CD14-positive monocyte (primary cell): Measurements from ENCODE around the gene ITGAX. TPM values are rescaled to one million over a fixed set of nuclear protein-coding genes. Genes with fewer than 3 reads are reported as not detected.

Experiments used
- DNase-seq, 3 donors: peaks; one replicate each; pipeline ENCODE4 v3.0.0-alpha.2; 2011 to 2022
- H2AFZ ChIP-seq: 2 replicates; pipeline ENCODE4 v1.6.0; 2012; ENCODE audit warnings: mild to moderate bottlenecking, low read depth, low read length, inconsistent platforms; ENCODE audit not compliant: insufficient read depth, poor library complexity, severe bottlenecking
- H3K27ac ChIP-seq, 2 donors: 1 replicate in 1 of 2; 2 replicates in 1 of 2; pipeline ENCODE4 v1.5.1; 2012 to 2013; ENCODE audit warnings: low read length in 2 of 2, control low read depth in 1 of 2, inconsistent platforms in 1 of 2, low read depth in 1 of 2, mild to moderate bottlenecking in 1 of 2
- H3K27me3 ChIP-seq, 2 donors: one replicate each; pipeline versions ENCODE4 v1.6.0 to v1.6.1; 2011 to 2013; ENCODE audit warnings: low read length in 2 of 2; ENCODE audit not compliant: control insufficient read depth in 2 of 2, insufficient read depth in 2 of 2
- H3K36me3 ChIP-seq, 2 donors: replicated peaks in 1 of 2; 1 replicate in 1 of 2; 2 replicates in 1 of 2; pipeline versions ENCODE4 v1.5.1 to v1.6.1; 2012 to 2013; ENCODE audit warnings: low read length in 2 of 2, control low read depth in 1 of 2, inconsistent platforms in 1 of 2, mild to moderate bottlenecking in 1 of 2; ENCODE audit not compliant: insufficient read depth in 2 of 2, control insufficient read depth in 1 of 2
- H3K4me1 ChIP-seq, 2 donors: 1 replicate in 1 of 2; 2 replicates in 1 of 2; pipeline versions ENCODE4 v1.5.1 to v1.6.1; 2012 to 2013; ENCODE audit warnings: low read length in 2 of 2, control low read depth in 1 of 2, inconsistent platforms in 1 of 2, mild to moderate bottlenecking in 1 of 2, moderate library complexity in 1 of 2; ENCODE audit not compliant: insufficient read depth in 2 of 2, control insufficient read depth in 1 of 2
- H3K4me2 ChIP-seq: replicated peaks from 2 replicates; pipeline ENCODE3; 2012; ENCODE audit warnings: low read length, moderate library complexity, mild to moderate bottlenecking; ENCODE audit not compliant: poor library complexity, severe bottlenecking; ENCODE audit errors: extremely low read depth
- H3K4me3 ChIP-seq, 3 experiments: fragments of 200-600 bp in 1 of 3; sonication (generic) in 1 of 3; replicated peaks in 1 of 3; 1 replicate in 2 of 3; 2 replicates in 1 of 3; pipeline ENCODE4 v1.5.1; 2011 to 2013; ENCODE audit warnings: low read length in 3 of 3, mild to moderate bottlenecking in 3 of 3, control low read depth in 2 of 3, low read depth in 2 of 3, inconsistent platforms in 1 of 3, moderate library complexity in 1 of 3
- H3K79me2 ChIP-seq: 2 replicates; pipeline ENCODE4 v1.6.0; 2012; ENCODE audit warnings: mild to moderate bottlenecking, control low read depth, inconsistent platforms, low read length, moderate library complexity; ENCODE audit not compliant: insufficient read depth
- H3K9ac ChIP-seq: 2 replicates; pipeline ENCODE4 v1.6.0; 2017; ENCODE audit warnings: low read length, mild to moderate bottlenecking; ENCODE audit not compliant: insufficient read depth, poor library complexity, severe bottlenecking
- H3K9me3 ChIP-seq, 2 donors: replicated peaks in 1 of 2; 1 replicate in 1 of 2; 2 replicates in 1 of 2; pipeline versions ENCODE4 v1.5.1 to v1.6.1; 2012 to 2013; ENCODE audit warnings: low read length in 2 of 2, control low read depth in 1 of 2; ENCODE audit not compliant: control insufficient read depth in 1 of 2, insufficient read depth in 1 of 2
- H4K20me1 ChIP-seq: 2 replicates; pipeline ENCODE4 v1.6.0; 2012; ENCODE audit warnings: mild to moderate bottlenecking, low read length, control low read depth, moderate library complexity; ENCODE audit not compliant: insufficient read depth
- H3K27ac Mint-ChIP-seq, 7 donors: one replicate each; pipeline ENCODE4 v1.8.0; 2020; ENCODE audit warnings: mild to moderate bottlenecking in 7 of 7, mixed read lengths in 7 of 7, moderate library complexity in 6 of 7, inconsistent platforms in 2 of 7
- H3K27me3 Mint-ChIP-seq, 3 donors: one replicate each; pipeline ENCODE4 v1.8.0; 2021 to 2022; ENCODE audit warnings: low read depth in 3 of 3, mild to moderate bottlenecking in 3 of 3, mixed read lengths in 3 of 3, moderate library complexity in 3 of 3, inconsistent platforms in 1 of 3
- H3K36me3 Mint-ChIP-seq, 2 donors: one replicate each; pipeline ENCODE4 v1.8.0; 2020; ENCODE audit warnings: mixed read lengths in 2 of 2, inconsistent platforms in 1 of 2, mild to moderate bottlenecking in 1 of 2
- H3K4me1 Mint-ChIP-seq: one replicate; pipeline ENCODE4 v1.8.0; 2020; ENCODE audit warnings: mild to moderate bottlenecking, mixed read lengths
- H3K4me3 Mint-ChIP-seq, 2 donors: one replicate each; pipeline ENCODE4 v1.8.0; 2020; ENCODE audit warnings: mild to moderate bottlenecking in 2 of 2, mixed read lengths in 2 of 2, moderate library complexity in 1 of 2
- H3K9me3 Mint-ChIP-seq, 7 donors: one replicate each; pipeline ENCODE4 v1.8.0; 2020 to 2022; ENCODE audit warnings: mixed read lengths in 7 of 7, mild to moderate bottlenecking in 6 of 7, moderate library complexity in 6 of 7, inconsistent platforms in 2 of 7
- CTCF ChIP-seq: fragments of 200-600 bp; IDR thresholded peaks from one replicate; pipeline ENCODE4 v1.8.0; 2022; ENCODE audit warnings: antibody characterized with exemption, mild to moderate bottlenecking
- WGBS: methylation state at CpG from one replicate; pipeline ENCODE4 v1.1.5; 2013; ENCODE audit warnings: missing lambda C conversion rate; ENCODE audit not compliant: insufficient coverage; 5-methylcytosine and 5-hydroxymethylcytosine counted together
- intact Hi-C, 2 donors: fragments of 100-400 bp; cut with micrococcal nuclease; formaldehyde crosslinking; loops; one replicate each; pipeline versions ENCODE4 v1.15.0 to v1.15.1; 2023
- polyA plus RNA-seq, 3 donors: library from polyadenylated mRNA; depleted of rRNA in 1 of 3; unstranded in 2 of 3; stranded (reverse) in 1 of 3; fragments of 300-500 nt in 2 of 3; fragments of >200 nt in 1 of 3; fragmentation: Illumina TruSeq in 2 of 3; gene quantifications; 1 replicate in 2 of 3; 2 replicates in 1 of 3; pipeline ENCODE4 v1.2.3, GENCODE V29; 2012 to 2021

The ITGAX gene
- polyA plus RNA-seq, 3 donors, result 40.7 to 710 (median 71.3) TPM

- Histone ChIP-seq H3K9me3 (no peaks in the 10 kb centered on the region), H3K27me3 (no peaks in the 10 kb centered on the region), H3K79me2 (no peaks in the 10 kb centered on the region), H3K4me1 (no peaks in the 10 kb centered on the region), H3K4me2 (no peak overlapping the region), H4K20me1 (no peaks in the 10 kb centered on the region), H2AFZ (no peak overlapping the region), H3K4me3 (no peak overlapping the region), H3K27ac (no peak overlapping the region), H3K36me3 (no peaks in the 10 kb centered on the region), H3K9ac (no peak overlapping the region)
- Mint-ChIP-seq H3K27me3 (peaks cover 2 to 15% (median 5%) of the 10 kb centered on the region in 3 donors), H3K4me3 (no peak overlapping the region), H3K36me3 (no peaks in the 10 kb centered on the region), H3K27ac (no peak overlapping the region), H3K4me1 (peaks cover 3% of the 10 kb centered on the region), H3K9me3 (peaks cover 0 to 7% (median 0%) of the 10 kb centered on the region in 7 donors)
- TF ChIP-seq CTCF, result no peak
- 67% methylated on average over 3 of the region's 6 CpGs for WGBS
- intact Hi-C loops, result no loop called here
- no peak for DNase-seq
Observed at GRCh38 chr16:31421587-31421986, 66.6 kb downstream of the ITGAX start.

GRCh38 chr16:31423241-31423640 lies 68.3 kb downstream of the ITGAX start:
- H3K4me1 ChIP-seq, result peaks cover 4 to 5% of the 10 kb centered on the region in 2 donors
- no peaks in the 10 kb centered on the region for H3K79me2 ChIP-seq
- Mint-ChIP-seq H3K27me3 (peaks cover 2 to 21% (median 5%) of the 10 kb centered on the region in 3 donors), H3K36me3 (no peaks in the 10 kb centered on the region), H3K4me1 (peaks cover 3% of the 10 kb centered on the region), H3K4me3 (no peak overlapping the region), H3K9me3 (peaks cover 0 to 7% (median 0%) of the 10 kb centered on the region in 7 donors), H3K27ac (no peak overlapping the region)
- no peak for TF ChIP-seq CTCF
- no peak overlapping the region for H3K9ac ChIP-seq
- H3K9me3 ChIP-seq, result no peaks in the 10 kb centered on the region
- no peaks in the 10 kb centered on the region for H3K27me3 ChIP-seq
- intact Hi-C loops, result no loop called here
- no peak overlapping the region for H3K4me3 ChIP-seq
- no peak overlapping the region for H2AFZ ChIP-seq
- no peak for DNase-seq
- H4K20me1 ChIP-seq, result no peaks in the 10 kb centered on the region
- no peak overlapping the region for H3K27ac ChIP-seq
- H3K36me3 ChIP-seq, result no peaks in the 10 kb centered on the region
- no peak overlapping the region for H3K4me2 ChIP-seq
- 80% methylated on average over 1 of the region's 3 CpGs for WGBS
